ENCODE measurements around the gene ATG13. TPM values are rescaled to one million over a fixed set of nuclear protein-coding genes. Genes with fewer than 3 reads are reported as not detected.

ATG13 gene
- total RNA-seq, 1 donor from 2014 or later, result 39.0 TPM

DNA sequence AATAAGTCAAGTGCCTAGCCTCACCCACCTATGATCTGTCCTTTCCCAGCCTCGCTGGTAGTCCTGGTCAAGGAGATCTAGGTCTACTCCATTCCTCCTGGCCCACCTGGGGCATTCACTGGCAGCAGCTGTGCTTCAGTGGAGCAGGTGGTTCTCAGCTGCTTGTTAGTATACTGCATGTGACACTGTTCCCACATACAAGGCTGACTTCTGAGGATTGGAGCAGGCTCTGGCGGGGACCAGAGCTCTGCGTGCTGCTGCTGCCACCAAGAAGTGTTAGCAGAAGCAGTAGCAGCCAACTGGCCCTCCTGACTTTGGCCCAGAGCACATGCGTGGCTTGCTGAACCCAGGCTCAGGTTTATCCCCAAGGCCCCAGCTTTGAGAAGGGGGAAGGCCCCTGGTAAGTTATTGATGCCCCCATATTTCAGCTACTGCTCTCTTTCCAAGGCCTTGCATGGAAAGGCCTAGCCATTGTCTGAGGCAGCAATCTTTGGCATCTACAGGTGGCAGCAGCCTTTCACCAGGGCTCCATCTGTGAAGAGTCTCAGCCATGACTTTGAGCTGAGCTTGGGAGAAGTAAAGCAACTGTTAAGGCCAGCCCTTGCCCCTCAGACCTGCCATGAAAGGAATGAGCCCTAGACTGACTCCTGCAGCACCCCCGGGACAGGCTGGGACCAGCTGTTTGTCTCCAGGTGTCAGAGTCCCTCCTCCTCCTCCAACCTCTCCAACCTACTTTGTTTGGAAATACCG is 56.5 kb downstream of the ATG13 start:
- no peak for DNase-seq (ENCODE audit: extremely low spot score in 2 of 2)
- Histone ChIP-seq H3K27ac (peak overlapping the region; percentile 84), H3K36me3 (peaks cover 3 to 69% of the 10 kb centered on the region in 2 donors), H3K27me3 (no peaks in the 10 kb centered on the region), H3K9me3 (no peaks in the 10 kb centered on the region), H3K4me3 (no peak overlapping the region), H3K4me1 (peaks cover 46% of the 10 kb centered on the region)
- TF ChIP-seq POLR2AphosphoS5 (IDR thresholded peaks at IDR 0.05; ENCODE audit: insufficient read depth in 1 of 2, low read depth in 1 of 2) (no peak), POLR2A (IDR thresholded peaks at IDR 0.05) (no peak), CTCF (IDR thresholded peaks at IDR 0.05) (no peak)
- intact Hi-C loops (cut with DNase I), result no loop called here

DNA sequence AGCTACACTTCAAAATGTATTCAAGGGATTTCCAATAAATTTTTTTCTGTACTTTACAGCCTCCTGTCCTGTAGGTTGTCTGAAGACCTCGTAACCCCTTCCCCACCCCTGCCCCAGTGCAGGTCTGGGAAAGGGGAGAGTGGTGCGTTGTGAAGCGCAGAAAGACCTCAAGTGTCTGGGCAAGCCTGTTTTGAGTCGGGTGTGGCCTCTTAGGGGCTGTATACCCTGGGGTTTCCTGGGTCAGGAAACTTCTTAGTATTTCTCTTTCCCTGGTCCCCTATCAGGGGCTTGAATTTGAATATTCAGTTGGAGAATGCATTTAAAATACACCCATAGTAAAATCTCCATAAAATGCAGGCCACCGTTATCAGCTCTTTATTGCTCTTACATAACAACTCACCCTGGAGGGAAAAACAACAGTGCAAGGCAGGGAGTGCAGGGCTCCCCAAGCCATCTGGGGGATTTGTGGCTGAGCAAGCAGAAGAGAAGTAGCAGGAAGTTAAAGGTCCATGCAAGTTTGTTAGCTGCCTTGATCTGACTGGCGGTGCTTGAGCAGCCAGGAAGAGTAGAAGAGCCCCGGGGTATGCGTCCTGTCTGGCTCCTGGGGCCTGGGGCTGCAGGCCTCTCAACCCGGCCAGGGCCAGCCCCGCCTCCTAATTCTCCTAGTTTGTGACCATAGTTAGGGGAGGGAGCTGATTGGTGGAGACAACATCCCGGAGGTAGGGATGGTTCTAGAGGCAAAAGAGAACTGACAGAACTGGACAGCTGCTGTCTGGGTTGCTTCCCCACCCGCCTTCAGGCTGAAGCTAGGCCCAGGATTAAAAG is 57.3 kb downstream of the ATG13 start:
- H3K4me1 ChIP-seq, result peaks cover 46% of the 10 kb centered on the region
- intact Hi-C loops (cut with DNase I), result no loop called here
- H3K36me3 ChIP-seq, result peaks cover under 1 to 69% of the 10 kb centered on the region in 2 donors
- H3K4me3 ChIP-seq, result no peak overlapping the region
- no peak for DNase-seq (ENCODE audit: extremely low spot score in 2 of 2)
- H3K27ac ChIP-seq, result peak overlapping the region; percentile 84
- H3K9me3 ChIP-seq, result no peaks in the 10 kb centered on the region
- H3K27me3 ChIP-seq, result no peaks in the 10 kb centered on the region
- TF ChIP-seq CTCF (IDR thresholded peaks at IDR 0.05), result no peak
- TF ChIP-seq POLR2AphosphoS5 (IDR thresholded peaks at IDR 0.05; ENCODE audit: insufficient read depth in 1 of 2, low read depth in 1 of 2), result peak in 1 of 2 donors; percentile 20

- Histone ChIP-seq H3K9me3 (no peaks in the 10 kb centered on the region), H3K4me1 (peaks cover 46% of the 10 kb centered on the region), H3K4me3 (no peak overlapping the region), H3K27me3 (no peaks in the 10 kb centered on the region), H3K27ac (peak overlapping the region; percentile 84), H3K36me3 (peaks cover 0 to 70% of the 10 kb centered on the region in 2 donors)
- no peak for DNase-seq (ENCODE audit: extremely low spot score in 2 of 2)
- intact Hi-C loops (cut with DNase I), result no loop called here
- no peak for TF ChIP-seq CTCF (IDR thresholded peaks at IDR 0.05)
- no peak for TF ChIP-seq POLR2A (IDR thresholded peaks at IDR 0.05)
- TF ChIP-seq POLR2AphosphoS5 (IDR thresholded peaks at IDR 0.05; ENCODE audit: insufficient read depth in 1 of 2, low read depth in 1 of 2), result peak in 1 of 2 donors; percentile 78
Measured at GRCh38 chr11:46675288-46675851, 58.0 kb downstream of the ATG13 start.

DNA sequence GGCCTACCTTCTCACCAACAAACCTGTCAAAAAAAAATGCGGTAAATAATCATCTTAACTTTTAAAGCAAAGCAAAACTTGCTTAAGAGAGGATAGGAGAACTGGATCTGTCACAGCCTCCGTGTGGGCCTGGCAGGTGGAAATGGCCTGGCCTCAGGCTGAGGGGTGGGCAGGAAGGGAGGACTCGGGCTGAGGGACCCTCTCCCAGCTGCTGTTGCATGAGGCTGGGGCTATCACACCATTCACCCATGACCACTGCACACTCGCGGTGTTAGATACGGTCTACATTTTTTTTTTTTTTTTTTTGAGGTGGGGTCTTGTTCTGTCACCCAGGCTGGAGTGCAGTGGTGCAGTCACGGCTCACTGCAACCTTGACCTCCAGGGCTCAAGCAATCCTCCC is 58.6 kb downstream of the ATG13 start:
- no peaks in the 10 kb centered on the region for H3K27me3 ChIP-seq
- H3K4me3 ChIP-seq, result no peak overlapping the region
- no peak for DNase-seq (ENCODE audit: extremely low spot score in 2 of 2)
- H3K36me3 ChIP-seq, result peaks cover 0 to 70% of the 10 kb centered on the region in 2 donors
- TF ChIP-seq POLR2AphosphoS5 (IDR thresholded peaks at IDR 0.05; ENCODE audit: insufficient read depth in 1 of 2, low read depth in 1 of 2), result no peak
- H3K9me3 ChIP-seq, result no peaks in the 10 kb centered on the region
- H3K4me1 ChIP-seq, result peaks cover 41% of the 10 kb centered on the region
- peak overlapping the region; percentile 84 for H3K27ac ChIP-seq
- intact Hi-C loops (cut with DNase I), result no loop called here

GRCh38 chr11:46676436-46677158 is 59.2 kb downstream of the ATG13 start:
- Histone ChIP-seq H3K4me3 (no peak overlapping the region), H3K27ac (peak overlapping the region; percentile 84), H3K27me3 (no peaks in the 10 kb centered on the region), H3K4me1 (peaks cover 41% of the 10 kb centered on the region), H3K9me3 (no peaks in the 10 kb centered on the region), H3K36me3 (peaks cover 0 to 70% of the 10 kb centered on the region in 2 donors)
- TF ChIP-seq POLR2AphosphoS5 (IDR thresholded peaks at IDR 0.05; ENCODE audit: insufficient read depth in 1 of 2, low read depth in 1 of 2) (no peak), POLR2A (IDR thresholded peaks at IDR 0.05) (no peak), CTCF (IDR thresholded peaks at IDR 0.05) (no peak)
- intact Hi-C loops (cut with DNase I), result no loop called here
- DNase-seq (ENCODE audit: extremely low spot score in 2 of 2), result no peak
